ENCODE measurements around the gene AIPL1.

The AIPL1 gene

DNA sequence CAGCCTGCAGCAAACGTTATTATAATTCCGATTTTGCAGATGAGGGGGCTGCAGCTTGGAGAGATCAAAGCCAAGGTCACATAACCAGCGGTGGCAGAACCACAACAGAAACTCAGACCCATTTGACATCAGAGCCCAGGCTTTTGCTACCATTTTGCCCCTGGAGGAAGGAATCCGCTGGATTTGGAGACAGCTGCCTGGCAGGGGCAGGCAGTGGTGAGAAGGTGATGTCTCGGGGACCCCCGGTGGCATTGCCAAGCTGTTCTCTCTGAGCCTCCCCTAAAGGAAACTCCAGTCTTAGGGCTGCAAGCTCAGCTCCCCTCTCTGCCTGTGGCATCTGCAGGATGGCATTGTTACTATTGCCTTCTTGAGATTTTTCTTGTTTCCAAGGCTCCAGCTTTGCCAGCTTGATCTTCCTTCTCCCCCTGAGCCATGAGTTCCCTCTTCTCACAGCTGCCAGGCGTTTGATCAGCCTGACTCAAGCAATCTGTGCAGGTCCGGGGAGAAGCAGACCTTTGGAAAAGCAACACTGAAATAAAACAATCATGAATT, 40.8 kb downstream of the AIPL1 start:
- H3K4me2 ChIP-seq (ENCODE audit: low read depth, low read length, poor library complexity, severe bottlenecking): no peak overlapping the region

GRCh38 chr17:6393351-6393952, 41.5 kb downstream of the AIPL1 start:
- H3K27ac ChIP-seq (ENCODE audit: low read depth, low read length): no peak overlapping the region
- TF ChIP-seq EZH2phosphoT487 (conservative IDR thresholded peaks at IDR 0.05; ENCODE audit: low read length): no peak
- TF ChIP-seq, protein P1, sequence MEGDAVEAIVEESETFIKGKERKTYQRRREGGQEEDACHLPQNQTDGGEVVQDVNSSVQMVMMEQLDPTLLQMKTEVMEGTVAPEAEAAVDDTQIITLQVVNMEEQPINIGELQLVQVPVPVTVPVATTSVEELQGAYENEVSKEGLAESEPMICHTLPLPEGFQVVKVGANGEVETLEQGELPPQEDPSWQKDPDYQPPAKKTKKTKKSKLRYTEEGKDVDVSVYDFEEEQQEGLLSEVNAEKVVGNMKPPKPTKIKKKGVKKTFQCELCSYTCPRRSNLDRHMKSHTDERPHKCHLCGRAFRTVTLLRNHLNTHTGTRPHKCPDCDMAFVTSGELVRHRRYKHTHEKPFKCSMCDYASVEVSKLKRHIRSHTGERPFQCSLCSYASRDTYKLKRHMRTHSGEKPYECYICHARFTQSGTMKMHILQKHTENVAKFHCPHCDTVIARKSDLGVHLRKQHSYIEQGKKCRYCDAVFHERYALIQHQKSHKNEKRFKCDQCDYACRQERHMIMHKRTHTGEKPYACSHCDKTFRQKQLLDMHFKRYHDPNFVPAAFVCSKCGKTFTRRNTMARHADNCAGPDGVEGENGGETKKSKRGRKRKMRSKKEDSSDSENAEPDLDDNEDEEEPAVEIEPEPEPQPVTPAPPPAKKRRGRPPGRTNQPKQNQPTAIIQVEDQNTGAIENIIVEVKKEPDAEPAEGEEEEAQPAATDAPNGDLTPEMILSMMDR (IDR thresholded peaks at IDR 0.05; ENCODE audit: insufficient read depth, low read length, poor library complexity, severe bottlenecking): no peak
- no peak overlapping the region for H2AFZ ChIP-seq (ENCODE audit: low read depth, low read length, severe bottlenecking)

More for the DNA sequence above, 40.8 kb downstream of the AIPL1 start:
- no peaks in the 10 kb centered on the region for H4K20me1 ChIP-seq (ENCODE audit: low read depth, low read length)
- no peak overlapping the region for H3K9ac ChIP-seq (ENCODE audit: low read length)
- no peaks in the 10 kb centered on the region for H3K79me2 ChIP-seq (ENCODE audit: insufficient read depth, low read length)
- no peaks in the 10 kb centered on the region for H3K27me3 ChIP-seq (ENCODE audit: low read length)
- H3K27ac ChIP-seq (ENCODE audit: low read depth, low read length): no peak overlapping the region
- no peaks in the 10 kb centered on the region for H3K36me3 ChIP-seq (ENCODE audit: low read length)
- no peaks in the 10 kb centered on the region for H3K9me3 ChIP-seq (ENCODE audit: insufficient read depth, low read length)
- TF ChIP-seq EZH2phosphoT487 (conservative IDR thresholded peaks at IDR 0.05; ENCODE audit: low read length): no peak
- no peak overlapping the region for H2AFZ ChIP-seq (ENCODE audit: low read depth, low read length, severe bottlenecking)
- H3F3A ChIP-seq (ENCODE audit: insufficient read depth): no peaks in the 10 kb centered on the region
- H3K9me2 ChIP-seq (replicated peaks; ENCODE audit: insufficient read depth, low read length): no peaks in the 10 kb centered on the region
- H3K4me3 ChIP-seq (ENCODE audit: insufficient read depth, low read length, poor library complexity, severe bottlenecking): no peak overlapping the region

GRCh38 chr17:6392609-6393350, 42.1 kb downstream of the AIPL1 start:
- Histone ChIP-seq H3K4me2 (ENCODE audit: low read depth, low read length, poor library complexity, severe bottlenecking) (no peak overlapping the region), H3K9me3 (ENCODE audit: insufficient read depth, low read length) (no peaks in the 10 kb centered on the region), H3K9me2 (replicated peaks; ENCODE audit: insufficient read depth, low read length) (no peaks in the 10 kb centered on the region), H3K27ac (ENCODE audit: low read depth, low read length) (no peak overlapping the region), H3K79me2 (ENCODE audit: insufficient read depth, low read length) (no peaks in the 10 kb centered on the region), H2AFZ (ENCODE audit: low read depth, low read length, severe bottlenecking) (no peak overlapping the region), H3K4me3 (ENCODE audit: insufficient read depth, low read length, poor library complexity, severe bottlenecking) (no peak overlapping the region), H4K20me1 (ENCODE audit: low read depth, low read length) (no peaks in the 10 kb centered on the region), H3F3A (ENCODE audit: insufficient read depth) (no peaks in the 10 kb centered on the region), H3K9ac (ENCODE audit: low read length) (no peak overlapping the region), H3K36me3 (ENCODE audit: low read length) (no peaks in the 10 kb centered on the region), H3K27me3 (ENCODE audit: low read length) (no peaks in the 10 kb centered on the region)
- TF ChIP-seq, protein P1 (IDR thresholded peaks at IDR 0.05; ENCODE audit: insufficient read depth, low read length, poor library complexity, severe bottlenecking): no peak

More at GRCh38 chr17:6393351-6393952, 41.5 kb downstream of the AIPL1 start:
- Histone ChIP-seq H3K36me3 (ENCODE audit: low read length) (no peaks in the 10 kb centered on the region), H4K20me1 (ENCODE audit: low read depth, low read length) (no peaks in the 10 kb centered on the region), H3F3A (ENCODE audit: insufficient read depth) (no peaks in the 10 kb centered on the region), H3K27me3 (ENCODE audit: low read length) (no peaks in the 10 kb centered on the region), H3K9me2 (replicated peaks; ENCODE audit: insufficient read depth, low read length) (no peaks in the 10 kb centered on the region), H3K9me3 (ENCODE audit: insufficient read depth, low read length) (no peaks in the 10 kb centered on the region), H3K9ac (ENCODE audit: low read length) (no peak overlapping the region), H3K4me3 (ENCODE audit: insufficient read depth, low read length, poor library complexity, severe bottlenecking) (no peak overlapping the region), H3K4me2 (ENCODE audit: low read depth, low read length, poor library complexity, severe bottlenecking) (no peak overlapping the region), H3K79me2 (ENCODE audit: insufficient read depth, low read length) (no peaks in the 10 kb centered on the region)

DNA sequence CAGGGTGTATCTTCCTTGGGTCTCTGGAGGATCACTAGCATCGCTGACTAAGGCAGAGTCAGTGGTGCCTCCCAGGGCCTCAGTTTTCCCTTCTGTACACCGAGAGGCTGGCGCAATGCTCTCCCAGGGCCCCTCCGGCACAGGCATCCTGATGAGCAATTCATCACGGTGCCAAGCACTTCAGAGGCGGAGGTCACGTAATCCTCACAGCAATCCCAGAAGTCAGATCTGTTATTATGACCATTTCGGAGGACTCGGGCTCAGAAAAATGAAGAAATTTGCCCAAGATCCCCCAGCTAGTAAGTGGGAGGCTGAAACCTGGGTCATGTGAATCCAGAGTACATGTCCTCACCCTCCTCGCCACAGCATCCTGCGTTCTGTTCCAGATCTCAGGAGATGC, 46.5 kb downstream of the AIPL1 start:
- Histone ChIP-seq H2AFZ (ENCODE audit: low read depth, low read length, severe bottlenecking) (no peak overlapping the region), H3F3A (ENCODE audit: insufficient read depth) (no peaks in the 10 kb centered on the region), H3K4me2 (ENCODE audit: low read depth, low read length, poor library complexity, severe bottlenecking) (no peak overlapping the region), H3K4me3 (ENCODE audit: insufficient read depth, low read length, poor library complexity, severe bottlenecking) (no peak overlapping the region), H3K9ac (ENCODE audit: low read length) (no peak overlapping the region), H3K9me2 (replicated peaks; ENCODE audit: insufficient read depth, low read length) (no peaks in the 10 kb centered on the region), H3K27ac (ENCODE audit: low read depth, low read length) (no peak overlapping the region), H3K9me3 (ENCODE audit: insufficient read depth, low read length) (no peaks in the 10 kb centered on the region), H3K27me3 (ENCODE audit: low read length) (no peaks in the 10 kb centered on the region), H3K36me3 (ENCODE audit: low read length) (no peaks in the 10 kb centered on the region), H3K79me2 (ENCODE audit: insufficient read depth, low read length) (no peaks in the 10 kb centered on the region), H4K20me1 (ENCODE audit: low read depth, low read length) (no peaks in the 10 kb centered on the region)
- TF ChIP-seq, protein P1 (IDR thresholded peaks at IDR 0.05; ENCODE audit: insufficient read depth, low read length, poor library complexity, severe bottlenecking): no peak
- no peak for TF ChIP-seq EZH2phosphoT487 (conservative IDR thresholded peaks at IDR 0.05; ENCODE audit: low read length)
